PC-9 (cell line): ENCODE measurements around the gene MEI4. TPM values are rescaled to one million over a fixed set of nuclear protein-coding genes. Genes with fewer than 3 reads are reported as not detected.
"Not testable (repeated sequence)": the region's sequence is repeated elsewhere in the genome, so short reads cannot be mapped to it uniquely, and the experiment has no call there.

Experiments
- BruUV-seq: library from RNA; stranded (reverse); fragments of 400-500 nt; replicated peaks from 2 replicates; lab custom pipeline; 2021; lab: Mats Ljungman, UMichigan
- CTCF ChIA-PET: fragments of 300-600 bp; sonication (Branson Sonifier 250); formaldehyde crosslinking; loops from one replicate; lab custom pipeline; 2022; ENCODE audit warnings: antibody characterized with exemption; lab: Charles Lee
- POLR2A ChIA-PET: fragments of 300-600 bp; sonication (Branson Sonifier 250); formaldehyde crosslinking; loops from one replicate; lab custom pipeline; 2022; ENCODE audit warnings: antibody characterized with exemption; ENCODE audit not compliant: unreplicated experiment; lab: Charles Lee
- DNase-seq, 2 experiments: peaks; one replicate each; pipeline versions ENCODE4 v3.0.0 to v3.0.0-alpha.2; 2015 to 2022; ENCODE audit warnings: mixed read lengths in 1 of 2
- H2AFZ ChIP-seq: fragments of 200-600 bp; sonication (generic); 2 replicates; pipeline ENCODE4 v1.8.1; 2017; ENCODE audit warnings: antibody characterized with exemption
- H3F3A ChIP-seq: fragments of 200-600 bp; sonication (generic); 2 replicates; pipeline ENCODE4 v1.8.1; 2017; ENCODE audit warnings: antibody characterized with exemption, mild to moderate bottlenecking, low read depth; ENCODE audit not compliant: insufficient read depth
- H3K27ac ChIP-seq: fragments of 200-600 bp; sonication (generic); 2 replicates; pipeline ENCODE4 v1.6.1; 2016; ENCODE audit warnings: mixed run types
- H3K27me3 ChIP-seq: fragments of 200-600 bp; sonication (generic); 2 replicates; pipeline ENCODE4 v1.6.1; 2016; ENCODE audit warnings: low read depth, mixed run types; ENCODE audit not compliant: insufficient read depth
- H3K36me3 ChIP-seq: fragments of 200-600 bp; sonication (generic); 2 replicates; pipeline ENCODE4 v1.6.1; 2016; ENCODE audit warnings: low read depth, mixed run types
- H3K4me1 ChIP-seq: fragments of 200-600 bp; sonication (generic); replicated peaks from 2 replicates; pipeline ENCODE4 v1.6.1; 2016; ENCODE audit warnings: mixed run types; ENCODE audit not compliant: insufficient read depth
- H3K4me2 ChIP-seq: fragments of 200-600 bp; sonication (generic); 2 replicates; pipeline ENCODE4 v1.6.1; 2017; ENCODE audit warnings: mixed run types
- H3K4me3 ChIP-seq: fragments of 200-600 bp; sonication (generic); 2 replicates; pipeline ENCODE4 v1.6.1; 2016; ENCODE audit warnings: mixed run types
- H3K79me2 ChIP-seq: fragments of 200-600 bp; sonication (generic); 2 replicates; pipeline ENCODE4 v1.6.1; 2017; ENCODE audit warnings: low read depth, mixed run types
- H3K9me2 ChIP-seq: fragments of 200-600 bp; sonication (generic); 2 replicates; pipeline ENCODE4 v1.8.1; 2017; ENCODE audit warnings: mild to moderate bottlenecking; ENCODE audit not compliant: insufficient read depth
- H3K9me3 ChIP-seq: fragments of 200-600 bp; sonication (generic); 2 replicates; pipeline ENCODE4 v1.8.1; 2016; ENCODE audit warnings: low read depth; ENCODE audit not compliant: insufficient read depth
- H4K20me1 ChIP-seq: fragments of 200-600 bp; sonication (generic); 2 replicates; pipeline ENCODE4 v1.8.1; 2017; ENCODE audit not compliant: insufficient read depth
- EZH2 ChIP-seq: fragments of 200-600 bp; sonication (generic); IDR thresholded peaks from 2 replicates; pipeline ENCODE4 v1.8.0; 2017; ENCODE audit warnings: antibody characterized with exemption, low read depth
- intact Hi-C: fragments of 100-400 bp; cut with micrococcal nuclease; formaldehyde crosslinking; loops from one replicate; pipeline ENCODE4 v1.10.0; 2022; ENCODE audit not compliant: unreplicated experiment
- total RNA-seq: library from RNA; stranded (reverse); gene quantifications from 2 replicates; pipeline ENCODE4 v1.2.3, GENCODE V29; 2021
- TF ChIP-seq, protein P1 (sequence below): fragments of 200-600 bp; sonication (generic); conservative IDR thresholded peaks from 2 replicates; pipeline ENCODE4 v1.6.1; 2017; ENCODE audit warnings: mixed run types, antibody characterized with exemption, mild to moderate bottlenecking, moderate library complexity

The MEI4 gene
- total RNA-seq, 1 experiment from 2014 or later, result not detected

DNA sequence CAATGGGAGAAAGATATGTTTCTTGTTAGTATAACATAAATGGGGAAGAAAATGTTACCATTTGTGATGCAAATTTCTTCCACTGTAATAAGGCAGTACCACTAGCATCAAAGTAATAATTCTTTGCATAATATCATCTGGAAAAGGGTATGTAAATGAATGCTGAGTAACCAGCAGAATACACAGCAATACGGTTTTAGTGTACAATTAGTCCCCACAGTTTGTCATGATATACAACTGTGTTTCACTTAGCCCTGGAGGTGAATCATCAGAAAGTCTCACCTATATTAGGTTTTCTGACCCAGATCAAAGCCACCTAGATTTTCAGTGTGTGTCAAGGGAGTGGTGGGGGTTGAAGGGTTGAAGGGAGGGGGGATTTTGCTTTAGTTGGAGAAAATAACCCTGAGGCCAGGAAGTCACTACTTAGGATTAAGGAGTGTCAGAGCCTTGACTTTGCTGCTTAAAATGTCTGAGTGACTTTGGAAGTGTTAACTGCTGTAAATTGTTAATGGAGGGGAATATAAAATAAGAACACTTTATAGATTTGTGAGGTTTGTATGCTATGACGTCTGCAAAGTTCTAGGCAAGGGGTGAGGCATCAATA is 8.6 kb upstream of the MEI4 start:
- Histone ChIP-seq H3K4me1 (no peaks in the 10 kb centered on the region), H3K36me3 (no peaks in the 10 kb centered on the region), H3K79me2 (no peaks in the 10 kb centered on the region), H3K4me2 (no peak overlapping the region), H3K4me3 (no peak overlapping the region), H3F3A (no peaks in the 10 kb centered on the region), H3K9me2 (no peaks in the 10 kb centered on the region), H3K9me3 (no peaks in the 10 kb centered on the region), H3K27ac (no peak overlapping the region), H4K20me1 (no peaks in the 10 kb centered on the region), H3K27me3 (no peaks in the 10 kb centered on the region), H2AFZ (no peak overlapping the region)
- TF ChIP-seq, protein P1, sequence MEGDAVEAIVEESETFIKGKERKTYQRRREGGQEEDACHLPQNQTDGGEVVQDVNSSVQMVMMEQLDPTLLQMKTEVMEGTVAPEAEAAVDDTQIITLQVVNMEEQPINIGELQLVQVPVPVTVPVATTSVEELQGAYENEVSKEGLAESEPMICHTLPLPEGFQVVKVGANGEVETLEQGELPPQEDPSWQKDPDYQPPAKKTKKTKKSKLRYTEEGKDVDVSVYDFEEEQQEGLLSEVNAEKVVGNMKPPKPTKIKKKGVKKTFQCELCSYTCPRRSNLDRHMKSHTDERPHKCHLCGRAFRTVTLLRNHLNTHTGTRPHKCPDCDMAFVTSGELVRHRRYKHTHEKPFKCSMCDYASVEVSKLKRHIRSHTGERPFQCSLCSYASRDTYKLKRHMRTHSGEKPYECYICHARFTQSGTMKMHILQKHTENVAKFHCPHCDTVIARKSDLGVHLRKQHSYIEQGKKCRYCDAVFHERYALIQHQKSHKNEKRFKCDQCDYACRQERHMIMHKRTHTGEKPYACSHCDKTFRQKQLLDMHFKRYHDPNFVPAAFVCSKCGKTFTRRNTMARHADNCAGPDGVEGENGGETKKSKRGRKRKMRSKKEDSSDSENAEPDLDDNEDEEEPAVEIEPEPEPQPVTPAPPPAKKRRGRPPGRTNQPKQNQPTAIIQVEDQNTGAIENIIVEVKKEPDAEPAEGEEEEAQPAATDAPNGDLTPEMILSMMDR, result no peak
- TF ChIP-seq EZH2, result no peak
- DNase-seq, result no peak
- intact Hi-C loops, result no loop called here
- ChIA-PET CTCF (no interaction called here), POLR2A (no interaction called here)
- BruUV-seq, result no TSS peak

DNA sequence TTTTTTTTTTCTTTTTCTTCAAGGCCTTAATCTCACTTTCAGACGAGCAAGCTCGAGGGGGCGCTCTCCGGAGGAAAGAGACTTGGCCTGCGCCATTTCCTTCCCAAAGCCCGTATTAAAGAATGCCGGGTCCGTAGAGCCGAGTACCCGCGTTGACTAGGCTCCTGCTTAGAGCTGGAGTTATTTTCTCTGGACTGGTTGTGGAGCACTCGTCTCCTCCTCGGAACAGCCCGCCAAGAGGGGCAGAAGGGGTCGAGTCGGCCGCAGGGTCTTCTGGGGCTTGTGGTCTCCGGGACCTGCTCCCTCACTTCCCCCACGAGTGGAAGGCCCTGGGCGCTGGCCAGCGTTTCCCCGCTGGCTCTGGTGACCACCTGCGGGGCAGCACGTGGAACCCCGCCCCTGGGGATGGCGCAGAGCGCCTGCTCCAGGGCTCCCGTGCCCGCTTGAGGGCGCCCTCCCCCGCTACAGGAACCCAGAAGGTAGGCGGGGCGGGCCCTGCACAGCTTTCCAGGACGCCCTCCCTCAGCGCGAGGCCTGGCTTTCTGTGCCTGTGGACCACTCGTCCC is 2.7 kb upstream of the MEI4 start:
- H3K36me3 ChIP-seq, result no peaks in the 10 kb centered on the region
- no peaks in the 10 kb centered on the region for H3F3A ChIP-seq
- no TSS peak for BruUV-seq
- CTCF ChIA-PET, result no interaction called here
- H3K27ac ChIP-seq, result no peak overlapping the region
- DNase-seq, result no peak
- H4K20me1 ChIP-seq, result no peaks in the 10 kb centered on the region
- no peaks in the 10 kb centered on the region for H3K9me3 ChIP-seq
- no peak for TF ChIP-seq EZH2
- TF ChIP-seq, protein P1, result no peak
- no peaks in the 10 kb centered on the region for H3K27me3 ChIP-seq
- H3K4me1 ChIP-seq, result no peaks in the 10 kb centered on the region
- no peak overlapping the region for H3K4me2 ChIP-seq
- no peak overlapping the region for H2AFZ ChIP-seq
- intact Hi-C loops, result no loop called here
- POLR2A ChIA-PET, result no interaction called here
- H3K4me3 ChIP-seq, result no peak overlapping the region
- H3K9me2 ChIP-seq, result no peaks in the 10 kb centered on the region
- H3K79me2 ChIP-seq, result no peaks in the 10 kb centered on the region

DNA sequence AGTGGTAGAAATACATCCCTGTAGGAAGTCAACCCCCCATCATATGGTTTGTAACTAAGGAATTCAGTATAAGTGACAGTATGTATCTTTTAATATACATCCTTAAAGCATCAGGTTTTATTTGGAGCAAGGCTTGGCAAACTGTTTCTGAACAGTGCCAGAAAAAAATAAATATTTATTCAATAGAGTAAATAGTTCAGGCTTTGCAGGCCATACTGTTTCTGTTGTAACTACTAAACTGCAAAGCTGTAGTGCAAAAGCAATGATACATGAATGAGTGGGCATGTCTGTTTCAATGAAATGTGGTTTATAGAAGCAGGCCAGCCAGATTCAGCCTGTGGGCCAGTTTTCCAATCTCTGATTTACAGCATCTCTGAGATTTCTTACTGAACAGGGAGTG is 977 bp downstream of the MEI4 start:
- Histone ChIP-seq H4K20me1 (no peaks in the 10 kb centered on the region), H3F3A (no peaks in the 10 kb centered on the region), H3K36me3 (no peaks in the 10 kb centered on the region), H3K4me1 (no peaks in the 10 kb centered on the region), H2AFZ (no peak overlapping the region), H3K4me3 (no peak overlapping the region), H3K9me2 (no peaks in the 10 kb centered on the region), H3K27ac (no peak overlapping the region), H3K4me2 (no peak overlapping the region), H3K79me2 (no peaks in the 10 kb centered on the region), H3K9me3 (no peaks in the 10 kb centered on the region), H3K27me3 (no peaks in the 10 kb centered on the region)
- ChIA-PET CTCF (no interaction called here), POLR2A (no interaction called here)
- intact Hi-C loops, result no loop called here
- TF ChIP-seq, protein P1, result no peak
- no peak for TF ChIP-seq EZH2
- no peak for DNase-seq
- BruUV-seq, result no TSS peak

DNA sequence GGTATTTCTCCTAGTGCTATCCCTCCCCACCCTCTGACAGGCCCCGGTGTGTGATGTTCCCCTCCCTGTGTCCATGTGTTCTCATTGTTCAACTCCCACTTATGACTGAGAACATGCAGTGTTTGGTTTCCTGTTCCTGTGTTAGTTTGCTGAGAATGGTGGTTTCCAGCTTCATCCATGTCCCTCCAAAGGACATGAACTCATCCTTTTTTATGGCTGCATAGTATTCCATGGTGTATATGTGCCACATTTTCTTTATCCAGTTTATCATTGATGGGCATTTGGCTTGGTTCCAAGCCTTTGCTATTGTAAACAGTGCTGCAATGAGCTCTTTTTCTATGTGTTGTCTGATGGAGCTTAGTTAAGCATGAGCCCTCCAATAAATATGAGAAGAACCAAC is 2.2 kb downstream of the MEI4 start:
- CTCF ChIA-PET, H3K9me3 ChIP-seq, H3K36me3 ChIP-seq, BruUV-seq, H4K20me1 ChIP-seq, DNase-seq, H3K27ac ChIP-seq, intact Hi-C loops, H3K27me3 ChIP-seq, H3K4me2 ChIP-seq, POLR2A ChIA-PET, H3K9me2 ChIP-seq, H3K4me3 ChIP-seq, H2AFZ ChIP-seq, H3F3A ChIP-seq, H3K79me2 ChIP-seq, H3K4me1 ChIP-seq: not testable (repeated sequence)
